GM19023 (cell line): ENCODE results near the gene VN1R2.
"Not testable (repeated sequence)": the region's sequence is repeated elsewhere in the genome, so short reads cannot be mapped to it uniquely, and the experiment has no call there.

Experiments
- ATAC-seq: cut with Tn5 transposase; IDR thresholded peaks from one replicate; pipeline ENCODE4 v1.9.1; 2021; ENCODE audit warnings: mild to moderate bottlenecking, moderate library complexity; ENCODE audit not compliant: unreplicated experiment

Gene VN1R2

GRCh38 chr19:53257715-53258342 is at the start of gene VN1R2:
TSS of gene VN1R2 (plus strand) at chr19:53258292. CDS start at chr19:53258376, 84 bp downstream.
- not testable (repeated sequence) for ATAC-seq

- not testable (repeated sequence) for ATAC-seq
Observed at GRCh38 chr19:53211554-53211953, 46.5 kb upstream of the VN1R2 start.

- ATAC-seq = no peak
Observed at GRCh38 chr19:53212703-53213320, 45.3 kb upstream of the VN1R2 start.

- ATAC-seq = not testable (repeated sequence)
Observed at GRCh38 chr19:53222716-53223115, 35.4 kb upstream of the VN1R2 start.

DNA sequence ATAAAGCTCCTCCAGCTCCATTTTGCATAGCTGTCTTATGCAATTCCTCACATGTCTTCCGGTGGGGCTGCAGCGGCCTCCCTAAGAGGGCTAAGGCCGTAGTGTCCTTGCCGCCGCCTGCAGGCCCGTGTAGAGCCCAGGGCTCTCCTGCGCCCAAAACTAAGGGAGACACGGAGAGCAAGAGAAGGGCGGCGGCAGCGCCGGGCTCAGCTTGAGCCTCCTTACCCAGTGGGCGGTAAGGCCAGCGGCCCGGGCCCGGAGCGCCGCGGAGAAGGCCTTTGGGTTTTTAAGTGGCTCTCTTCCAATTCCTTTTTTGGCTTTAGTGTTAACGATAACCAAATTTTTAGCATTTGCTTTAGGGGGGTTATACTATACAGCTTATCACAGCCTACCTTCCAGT is 33.5 kb upstream of the VN1R2 start:
- ATAC-seq = no peak

DNA sequence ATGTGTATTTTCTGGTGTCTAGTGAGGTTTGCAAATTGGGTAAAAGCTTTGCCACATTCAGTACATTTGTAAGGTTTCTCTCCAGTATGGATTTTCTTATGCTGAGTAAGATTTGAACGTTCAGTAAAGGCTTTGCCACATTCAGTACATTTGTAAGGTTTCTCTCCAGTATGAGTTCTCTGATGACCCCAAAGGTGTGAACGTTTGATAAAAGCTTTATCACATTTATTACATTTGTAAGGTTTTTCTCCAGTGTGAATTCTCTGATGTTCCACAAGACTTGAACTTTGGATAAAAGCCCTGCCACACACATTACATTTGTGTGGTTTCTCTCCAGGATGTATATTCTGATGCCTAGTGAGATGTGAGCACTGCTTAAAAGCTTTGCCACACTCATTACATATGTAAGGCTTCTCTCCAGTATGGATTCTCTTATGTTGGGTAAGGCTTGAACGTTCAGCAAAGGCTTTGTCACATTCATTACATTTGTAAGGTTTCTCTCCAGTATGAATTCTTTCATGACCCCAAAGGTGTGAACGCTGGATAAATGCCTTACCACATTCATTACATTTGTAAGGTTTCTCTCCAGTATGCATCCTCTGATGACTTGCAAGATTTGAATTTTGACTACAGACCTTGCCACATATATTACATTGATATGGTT is 20.8 kb upstream of the VN1R2 start:
- no peak for ATAC-seq

DNA sequence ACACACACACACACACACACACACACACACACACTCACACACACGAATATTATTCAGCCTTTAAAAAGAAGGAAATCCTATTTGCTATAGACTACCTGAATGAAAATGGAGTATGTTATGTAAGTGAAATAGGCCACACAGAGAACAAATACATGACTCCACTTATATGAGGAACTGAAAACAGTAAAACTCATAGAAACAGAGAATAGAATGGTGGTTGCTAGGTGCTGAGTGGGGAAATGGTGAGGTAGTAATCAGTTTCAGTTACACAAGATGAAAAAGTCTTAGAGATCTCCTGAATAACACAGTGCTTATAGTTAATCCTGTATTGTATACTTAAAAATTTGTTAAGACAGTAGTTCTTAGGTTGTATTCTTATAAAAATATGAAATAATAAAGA is 11.6 kb upstream of the VN1R2 start:
- no peak for ATAC-seq

- ATAC-seq = no peak
Observed at GRCh38 chr19:53254411-53255341, 3.4 kb upstream of the VN1R2 start, which contains the start of gene ZNF677. TSS of gene ZNF677 (minus strand) at chr19:53254873. CDS start at chr19:53251550, 3,323 bp downstream.

GRCh38 chr19:53267623-53268022 is 9.5 kb downstream of the VN1R2 start, which contains the start of gene VN1R4:
TSS of gene VN1R4 (minus strand) at chr19:53267723. CDS start at chr19:53267665, 58 bp downstream.
- not testable (repeated sequence) for ATAC-seq

- ATAC-seq = not testable (repeated sequence)
Observed at GRCh38 chr19:53269861-53270260, 11.8 kb downstream of the VN1R2 start.

DNA sequence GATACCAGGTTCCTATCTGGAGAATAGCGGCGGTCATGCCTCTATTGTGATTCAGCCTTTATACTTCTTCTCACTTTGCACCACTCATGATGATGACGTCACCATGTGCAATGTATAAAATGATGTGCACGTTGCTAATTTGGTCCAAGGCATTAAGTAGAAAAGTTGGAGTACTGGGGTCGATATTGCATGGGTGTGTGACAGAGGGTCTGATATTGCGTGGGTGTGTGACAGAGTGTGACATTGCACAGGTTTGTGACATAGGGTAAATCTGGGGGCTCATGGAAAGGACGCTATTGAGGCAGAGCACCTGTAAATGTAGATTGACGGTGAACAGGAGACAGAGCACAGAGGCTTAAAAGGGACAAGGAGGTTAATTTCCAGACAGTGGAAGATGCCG is 14.0 kb downstream of the VN1R2 start:
- ATAC-seq = no peak

DNA sequence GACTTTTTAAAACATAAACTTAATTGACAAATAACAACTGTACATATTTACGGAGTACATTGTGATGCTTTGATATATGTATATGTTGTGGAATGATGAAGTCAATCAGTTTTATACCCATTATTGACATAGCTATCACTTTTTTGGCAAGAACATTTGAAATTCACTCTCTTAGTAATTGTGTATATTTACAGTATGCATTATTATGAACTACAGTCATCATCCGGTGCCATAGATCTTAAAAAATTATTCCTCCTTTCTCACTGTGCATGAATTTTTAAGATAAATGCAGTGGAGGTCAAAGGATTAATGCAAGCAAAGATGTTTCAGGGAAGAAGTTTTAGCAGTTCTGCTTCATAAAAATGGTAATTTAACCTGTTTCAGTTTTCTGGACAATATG is 17.4 kb downstream of the VN1R2 start:
- ATAC-seq = no peak

- not testable (repeated sequence) for ATAC-seq
Observed at GRCh38 chr19:53281947-53282346, 23.9 kb downstream of the VN1R2 start.

GRCh38 chr19:53285087-53285486 is 27.0 kb downstream of the VN1R2 start:
- ATAC-seq = no peak

GRCh38 chr19:53290758-53291549 is 32.9 kb downstream of the VN1R2 start:
- ATAC-seq = no peak

DNA sequence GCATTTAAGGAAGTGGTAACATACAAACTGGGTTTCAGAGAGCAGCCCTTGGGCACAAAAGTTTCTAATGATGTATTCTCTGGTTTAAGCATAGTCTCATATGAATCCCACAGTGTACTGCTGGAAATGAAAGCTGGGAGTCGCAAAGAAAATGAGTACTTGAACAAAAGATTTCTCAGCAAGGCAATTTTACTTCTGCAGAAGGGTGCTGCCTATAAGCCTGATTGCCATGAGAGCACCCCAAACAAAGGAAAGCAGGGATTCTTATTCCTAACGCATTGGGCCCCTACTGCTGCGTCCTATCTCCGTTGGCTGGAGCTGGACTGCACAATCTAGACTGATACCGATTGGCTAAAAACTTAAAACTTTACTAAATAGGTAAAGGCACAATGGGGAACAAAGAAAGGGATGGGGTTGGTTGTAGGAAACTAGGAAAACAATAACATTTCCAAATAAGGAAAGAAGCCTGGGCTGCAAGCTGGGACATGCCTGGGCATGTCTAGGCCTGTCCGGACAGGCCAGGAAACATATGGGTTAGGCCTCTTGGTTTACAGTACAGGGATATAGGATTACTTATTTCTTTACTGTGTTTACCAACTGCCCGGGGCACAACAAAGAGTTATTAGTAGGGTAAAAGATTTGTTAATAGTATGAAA is 36.8 kb downstream of the VN1R2 start:
- no peak for ATAC-seq

DNA sequence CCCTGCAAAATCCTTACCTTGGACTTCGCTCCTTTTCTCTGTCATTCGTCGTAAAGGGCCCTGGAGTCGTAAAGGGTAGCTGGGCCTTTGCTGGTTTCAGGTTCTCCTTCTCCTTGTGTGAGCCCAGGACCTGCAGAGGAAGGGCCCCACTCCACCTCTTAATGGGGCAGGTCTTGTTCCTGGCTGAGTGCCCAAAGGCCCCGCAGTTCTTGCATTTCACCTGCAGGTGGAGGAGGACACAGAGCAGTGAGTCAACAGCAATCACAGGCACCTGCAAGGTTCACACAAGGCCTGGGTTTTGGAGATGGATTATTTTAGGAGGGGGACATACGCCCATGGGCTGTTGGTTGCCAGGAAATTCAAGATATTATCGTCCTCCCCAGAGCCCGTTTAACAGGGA is 43.2 kb downstream of the VN1R2 start:
- ATAC-seq = not testable (repeated sequence)

GRCh38 chr19:53308339-53308811 is 50.3 kb downstream of the VN1R2 start:
- no peak for ATAC-seq
